RPMI7951 (cell line): ENCODE measurements around the gene NCAM1. TPM values are rescaled to one million over a fixed set of nuclear protein-coding genes. Genes with fewer than 3 reads are reported as not detected.
"Not testable (repeated sequence)": the region's sequence is repeated elsewhere in the genome, so short reads cannot be mapped to it uniquely, and the experiment has no call there.

Source experiments
- DNase-seq: peaks from one replicate; pipeline ENCODE4 v3.0.0-alpha.2; 2012; ENCODE audit warnings: low read depth
- total RNA-seq: library from RNA; depleted of rRNA; stranded (reverse); fragments of >200 nt; shearing (Covaris generic); gene quantifications from 2 replicates; pipeline ENCODE4 v1.2.3, GENCODE V29; 2014; rRNA removed

NCAM1 gene
- 69.3 and 75.7 TPM in 2 replicates for total RNA-seq

- peak; percentile 99 for DNase-seq
These were observed at the start of gene NCAM1 for GRCh38 chr11:112961146-112961668. Gene NCAM1, plus strand, starts transcription at chr11:112961420.

GRCh38 chr11:112922606-112923005 is 38.6 kb upstream of the NCAM1 start:
- DNase-seq, result no peak

GRCh38 chr11:112924836-112925235 is 36.4 kb upstream of the NCAM1 start:
- DNase-seq, result not testable (repeated sequence)

DNA sequence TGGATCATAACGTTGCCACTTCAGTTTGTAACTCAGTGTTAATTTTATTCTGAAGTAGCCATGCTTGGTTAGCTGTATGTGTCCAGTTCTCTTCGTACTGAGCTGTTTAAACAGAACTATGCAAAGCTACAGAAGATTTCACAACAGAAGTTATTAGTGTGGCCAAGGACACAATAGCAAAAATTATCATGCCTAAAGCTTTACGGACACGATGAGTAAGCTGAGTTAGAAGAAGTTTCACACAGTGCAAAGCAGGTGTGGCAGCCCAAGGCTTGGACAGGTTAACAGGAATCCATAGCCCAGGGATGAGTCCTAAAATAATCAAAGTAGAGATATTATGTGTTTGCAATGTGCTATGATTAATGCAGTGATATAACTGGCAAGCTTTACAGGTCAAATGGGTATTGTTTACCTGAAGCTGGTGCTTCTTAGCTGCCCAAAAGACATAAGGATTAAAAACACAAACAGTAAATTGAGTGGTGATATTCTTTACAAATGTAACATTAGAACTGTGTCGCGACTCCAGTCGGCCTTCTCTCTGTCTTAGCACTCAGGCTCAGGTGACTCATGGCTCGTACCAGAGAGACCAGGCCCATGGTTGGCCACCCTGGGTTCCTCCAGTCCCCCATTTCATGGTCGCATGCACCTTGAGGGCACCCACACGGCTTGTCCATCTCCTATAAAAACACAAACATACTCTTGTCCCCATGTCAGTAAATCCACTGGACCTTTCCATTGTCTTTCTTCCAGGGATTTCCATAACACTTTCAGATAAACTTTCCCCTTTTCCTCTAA is 35.5 kb upstream of the NCAM1 start:
- no peak for DNase-seq

GRCh38 chr11:112928136-112928535 is 33.1 kb upstream of the NCAM1 start:
- DNase-seq, result no peak

DNA sequence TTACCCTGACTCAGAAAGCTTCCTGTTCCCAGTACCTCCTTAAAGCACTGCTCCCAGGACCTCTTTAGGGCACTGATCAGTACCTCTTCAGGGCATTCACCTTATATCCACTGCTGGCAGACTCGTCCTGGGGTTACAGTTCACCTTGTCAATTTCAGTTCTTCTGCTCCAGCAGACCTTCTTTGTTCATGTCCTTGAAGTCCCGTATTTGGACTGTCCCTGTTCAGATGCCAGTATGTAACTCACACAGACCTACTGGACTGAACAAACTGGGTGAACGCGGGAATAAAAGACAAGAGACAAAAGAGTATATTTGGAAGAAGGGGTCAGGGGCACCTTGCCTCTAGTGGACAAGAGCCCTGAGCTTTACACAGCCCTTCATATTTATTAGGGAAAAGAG is 31.8 kb upstream of the NCAM1 start:
- DNase-seq, result no peak

DNA sequence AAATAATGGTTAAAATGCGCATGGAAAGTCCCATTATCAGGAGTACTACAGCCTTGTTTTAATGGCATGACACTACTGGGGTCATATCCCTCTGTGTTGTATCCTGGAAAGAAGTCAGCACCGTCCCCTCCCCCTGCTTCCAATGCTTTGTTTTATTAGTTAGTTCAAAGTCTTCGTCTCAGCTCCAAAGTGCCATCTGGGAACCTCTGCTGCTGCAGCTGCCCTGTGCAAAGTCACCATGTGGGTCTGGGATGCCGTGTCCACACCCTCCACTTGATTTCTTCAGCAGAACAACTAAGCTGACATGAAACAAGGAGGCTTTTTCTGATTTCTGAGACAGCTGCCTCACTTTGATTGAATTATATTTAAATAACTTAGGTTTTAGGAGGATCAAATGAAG is 29.5 kb upstream of the NCAM1 start:
- DNase-seq, result no peak

- no peak for DNase-seq
These were observed 28.6 kb upstream of the NCAM1 start for GRCh38 chr11:112932593-112932992.

GRCh38 chr11:112933970-112934369 is 27.2 kb upstream of the NCAM1 start:
- no peak for DNase-seq

GRCh38 chr11:112941104-112941503 is 20.1 kb upstream of the NCAM1 start:
- no peak for DNase-seq

GRCh38 chr11:112942966-112943643 is 18.1 kb upstream of the NCAM1 start:
- DNase-seq, result no peak

- no peak for DNase-seq
These were observed 14.4 kb upstream of the NCAM1 start for GRCh38 chr11:112946866-112947265.

- no peak for DNase-seq
These were observed 11.2 kb upstream of the NCAM1 start for GRCh38 chr11:112949781-112950575.

DNA sequence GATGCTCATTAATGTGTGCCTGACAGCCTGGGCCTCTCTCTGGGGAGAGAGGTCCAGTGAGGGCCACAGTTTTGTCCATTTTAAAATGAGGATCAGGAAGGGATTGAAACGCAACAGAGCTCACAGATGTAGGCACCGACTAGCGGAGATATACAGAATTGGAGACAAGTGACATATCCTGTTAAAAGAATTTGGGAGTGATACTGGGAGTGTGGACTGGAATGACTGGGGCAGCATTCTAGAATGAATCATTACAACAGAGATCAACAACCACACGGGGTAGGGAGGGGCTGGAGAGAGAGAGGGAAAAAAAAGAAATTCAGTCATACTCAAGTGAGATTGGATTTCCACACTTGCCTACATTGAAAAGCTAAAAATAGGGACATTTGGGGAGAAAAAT is 2.5 kb upstream of the NCAM1 start:
- peak; percentile 93 for DNase-seq

- DNase-seq, result peak; percentile 45
These were observed 745 bp downstream of the NCAM1 start for GRCh38 chr11:112961751-112962578.

DNA sequence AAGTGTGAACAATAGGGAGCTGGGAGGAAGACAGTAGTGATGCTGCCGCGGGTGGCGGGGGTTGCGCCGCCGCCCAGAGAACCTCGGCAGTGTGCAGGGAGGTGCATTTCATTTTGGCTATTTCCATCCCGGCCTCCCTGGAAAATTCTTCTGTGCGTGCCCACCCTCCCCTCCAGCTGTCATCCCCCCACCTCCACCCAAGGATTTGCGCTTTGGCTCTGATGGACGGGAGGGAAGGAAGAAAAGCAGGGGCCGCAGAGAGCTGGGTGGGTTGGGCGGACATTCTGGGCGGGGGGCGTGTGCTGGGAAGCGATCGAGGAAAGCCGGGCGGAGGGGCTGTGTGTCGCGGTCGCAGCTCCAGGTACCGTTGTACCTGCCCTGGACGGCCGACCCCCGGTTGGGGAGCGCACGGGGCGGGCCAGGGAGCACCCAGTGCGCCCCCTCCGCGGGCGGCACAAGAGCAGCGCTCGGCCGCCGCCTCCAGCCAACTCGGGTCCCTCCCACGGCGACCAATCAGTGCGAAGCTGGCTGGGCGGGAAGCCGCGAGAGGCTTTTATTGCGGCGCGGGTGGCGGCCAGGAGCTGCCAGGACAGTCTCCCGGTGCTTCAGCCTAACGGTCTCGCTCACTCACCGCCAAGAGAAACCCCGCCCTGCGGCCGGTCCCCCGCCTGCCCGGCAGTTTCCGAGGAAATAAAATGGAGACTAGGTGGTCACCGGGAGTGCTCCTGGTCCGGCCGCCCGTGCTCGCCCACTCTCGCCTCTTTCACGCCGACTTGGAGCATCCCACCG is 1.6 kb downstream of the NCAM1 start:
- DNase-seq, result peak; percentile 90

DNA sequence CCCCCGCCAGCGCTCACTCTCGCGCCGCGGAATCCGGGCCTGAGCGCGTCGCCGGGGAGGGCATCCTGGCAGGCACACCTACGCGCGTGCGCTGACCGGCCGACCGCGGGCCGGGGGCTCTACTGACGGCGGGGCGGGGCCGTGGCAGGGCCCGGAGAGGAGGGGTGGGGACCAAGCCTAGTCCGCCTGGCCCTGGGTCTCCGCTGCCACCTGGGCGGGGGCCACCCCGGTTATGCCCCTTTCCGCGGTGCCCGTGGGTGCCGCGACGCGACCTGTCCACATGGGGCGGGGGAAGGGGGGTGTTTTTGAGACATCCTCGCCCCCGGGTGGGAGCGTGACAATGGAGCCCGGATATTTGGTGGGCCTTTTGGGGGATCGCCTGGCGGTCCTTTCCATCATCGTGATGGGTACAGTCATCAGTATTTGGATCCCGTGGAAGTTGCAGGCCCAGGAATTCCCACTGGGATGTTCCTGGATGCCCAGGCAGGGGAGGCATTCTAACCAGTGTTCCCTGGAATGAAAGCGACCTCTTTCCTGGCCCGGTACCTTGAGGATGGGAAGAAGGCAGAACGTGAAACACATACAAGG is 2.2 kb downstream of the NCAM1 start:
- DNase-seq, result peak; percentile 39

DNA sequence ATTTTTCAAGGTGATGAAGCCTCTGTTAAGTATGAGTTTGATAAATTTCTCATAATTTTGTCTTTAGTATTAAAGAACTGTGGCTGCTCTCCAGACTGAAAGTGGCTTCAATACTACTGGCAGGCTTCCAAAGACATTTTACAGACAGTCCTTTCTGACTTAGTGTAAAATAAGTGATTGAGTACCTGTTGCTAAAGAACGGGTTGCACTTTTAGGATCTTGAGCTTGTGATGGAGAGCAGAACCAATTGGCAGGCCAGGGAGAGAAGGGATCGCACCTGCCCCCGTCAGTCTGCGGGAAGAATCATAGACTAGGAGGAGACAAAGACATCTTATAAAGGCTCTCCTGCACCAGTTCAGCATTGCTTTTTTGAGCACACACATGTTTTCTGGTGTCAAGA is 4.4 kb downstream of the NCAM1 start:
- DNase-seq, result no peak

- no peak for DNase-seq
These were observed 5.3 kb downstream of the NCAM1 start for GRCh38 chr11:112966561-112966960.

GRCh38 chr11:112967082-112967481 is 5.9 kb downstream of the NCAM1 start:
- DNase-seq, result no peak
